Neural cell (in vitro differentiated cells): ENCODE measurements around the gene CERS2. TPM values are rescaled to one million over a fixed set of nuclear protein-coding genes. Genes with fewer than 3 reads are reported as not detected.
A peak's percentile ranks its signal among the peaks of the same experiment; 100 is the strongest.

Experiments used
- H2AFZ ChIP-seq: fragments of 200-600, 300-800 bp; sonication (generic), shearing (Covaris generic); 2 replicates; pipeline ENCODE4 v1.6.0; 2014; ENCODE audit warnings: low read depth, mild to moderate bottlenecking, antibody characterized with exemption, low read length, moderate library complexity
- H3F3A ChIP-seq: fragments of 200-600 bp; shearing (Covaris generic); 2 replicates; pipeline ENCODE4 v1.6.1; 2016; ENCODE audit warnings: mild to moderate bottlenecking, moderate library complexity, mixed read lengths, antibody characterized with exemption, low read length; ENCODE audit not compliant: insufficient read depth, poor library complexity, severe bottlenecking
- H3K27ac ChIP-seq: fragments of 200-600, 300-800 bp; sonication (generic), shearing (Covaris generic); 2 replicates; pipeline ENCODE4 v1.5.1; 2014; ENCODE audit warnings: mild to moderate bottlenecking, low read length, moderate library complexity
- H3K27me3 ChIP-seq: fragments of 300-800, 200-600 bp; sonication (generic), shearing (Covaris generic); 2 replicates; pipeline ENCODE4 v1.6.0; 2014; ENCODE audit warnings: mild to moderate bottlenecking, low read depth, low read length, moderate library complexity; ENCODE audit not compliant: insufficient read depth
- H3K36me3 ChIP-seq: fragments of 300-800, 200-600 bp; sonication (generic), shearing (Covaris generic); 2 replicates; pipeline ENCODE4 v1.5.1; 2014; ENCODE audit warnings: mild to moderate bottlenecking, antibody characterized with exemption, low read length, moderate library complexity; ENCODE audit not compliant: insufficient read depth
- H3K4me2 ChIP-seq: fragments of 300-800, 200-600 bp; sonication (generic), shearing (Covaris generic); 2 replicates; pipeline ENCODE4 v1.6.0; 2014; ENCODE audit warnings: mild to moderate bottlenecking, low read length
- H3K4me3 ChIP-seq: fragments of 300-800, 200-600 bp; sonication (generic), shearing (Covaris generic); 2 replicates; pipeline ENCODE4 v1.5.1; 2014; ENCODE audit warnings: mild to moderate bottlenecking, low read length, moderate library complexity
- H3K79me2 ChIP-seq: fragments of 200-600 bp; shearing (Covaris generic); replicated peaks from 2 replicates; pipeline ENCODE4 v1.6.0; 2014; ENCODE audit warnings: mild to moderate bottlenecking, low read length, moderate library complexity; ENCODE audit not compliant: insufficient read depth
- H3K9ac ChIP-seq: fragments of 300-800, 200-600 bp; sonication (generic), shearing (Covaris generic); 2 replicates; pipeline ENCODE4 v1.6.1; 2016; ENCODE audit warnings: mild to moderate bottlenecking, low read length, mixed read lengths
- H3K9me2 ChIP-seq: fragments of 200-600 bp; shearing (Covaris generic); 2 replicates; pipeline ENCODE4 v1.6.1; 2016; ENCODE audit warnings: mild to moderate bottlenecking, low read length, mixed read lengths; ENCODE audit not compliant: insufficient read depth
- H3K9me3 ChIP-seq: fragments of 200-600, 300-800 bp; sonication (generic), shearing (Covaris generic); 2 replicates; pipeline ENCODE4 v1.6.1; 2016; ENCODE audit warnings: mild to moderate bottlenecking, mixed run types, low read length, moderate library complexity, mixed read lengths
- H4K20me1 ChIP-seq: fragments of 200-600 bp; shearing (Covaris generic); 2 replicates; pipeline ENCODE4 v1.6.1; 2016; ENCODE audit warnings: mild to moderate bottlenecking, mixed run types; ENCODE audit not compliant: insufficient read depth
- CTCF ChIP-seq: fragments of 450-650 bp; IDR thresholded peaks from 2 replicates; pipeline ENCODE4 v1.5.1; 2014; ENCODE audit warnings: antibody characterized with exemption, mild to moderate bottlenecking, moderate library complexity; ENCODE audit not compliant: poor library complexity, severe bottlenecking
- EP300 ChIP-seq: fragments of 450-650 bp; conservative IDR thresholded peaks from 2 replicates; pipeline ENCODE4 v1.6.1; 2014; ENCODE audit warnings: antibody characterized with exemption, mild to moderate bottlenecking, moderate library complexity; ENCODE audit not compliant: poor library complexity, severe bottlenecking
- EZH2 ChIP-seq: fragments of 200-600, 300-800 bp; shearing (Covaris generic), sonication (generic); IDR thresholded peaks from 2 replicates; pipeline ENCODE4 v1.6.1; 2014; ENCODE audit warnings: antibody characterized with exemption, low read length, borderline replicate concordance, mild to moderate bottlenecking; ENCODE audit not compliant: insufficient read depth, poor library complexity, severe bottlenecking
- MXI1 ChIP-seq: fragments of 450-650 bp; conservative IDR thresholded peaks from 2 replicates; pipeline ENCODE4 v1.6.1; 2014; ENCODE audit warnings: antibody characterized with exemption, mild to moderate bottlenecking; ENCODE audit not compliant: poor library complexity, severe bottlenecking
- POLR2AphosphoS5 ChIP-seq: IDR thresholded peaks from 2 replicates; pipeline ENCODE4 v1.6.1; 2012
- RAD21 ChIP-seq: fragments of 450-650 bp; conservative IDR thresholded peaks from 2 replicates; pipeline ENCODE4 v1.6.1; 2014; ENCODE audit warnings: antibody characterized with exemption, mild to moderate bottlenecking, moderate library complexity
- SMC3 ChIP-seq: fragments of 450-650 bp; conservative IDR thresholded peaks from 2 replicates; pipeline ENCODE4 v1.6.1; 2014; ENCODE audit warnings: antibody characterized with exemption, mild to moderate bottlenecking, moderate library complexity; ENCODE audit not compliant: poor library complexity
- TAF1 ChIP-seq: IDR thresholded peaks from 2 replicates; pipeline ENCODE4 v1.6.1; 2012; ENCODE audit warnings: low read depth
- polyA plus RNA-seq: library from polyadenylated mRNA; depleted of rRNA; stranded (reverse); fragments of >200 nt; gene quantifications from 2 replicates; pipeline ENCODE4 v1.2.3, GENCODE V29; 2014
- TF ChIP-seq, protein P1 (sequence below): IDR thresholded peaks from 2 replicates; pipeline ENCODE4 v1.6.1; 2012; ENCODE audit warnings: borderline replicate concordance

The CERS2 gene
- polyA plus RNA-seq, 1 donor from 2014 or later = 39.1 TPM

GRCh38 chr1:150976401-150976821, 1.8 kb upstream of the CERS2 start:
- Histone ChIP-seq H3K27ac (no peak overlapping the region), H3K79me2 (peaks cover 37% of the 10 kb centered on the region), H4K20me1 (no peaks in the 10 kb centered on the region), H3K4me3 (no peak overlapping the region), H3K9ac (no peak overlapping the region), H3K9me2 (no peaks in the 10 kb centered on the region), H3F3A (no peaks in the 10 kb centered on the region), H3K9me3 (no peaks in the 10 kb centered on the region), H2AFZ (no peak overlapping the region), H3K27me3 (no peaks in the 10 kb centered on the region), H3K36me3 (no peaks in the 10 kb centered on the region), H3K4me2 (no peak overlapping the region)
- TF ChIP-seq EP300 (no peak), SMC3 (no peak), TAF1 (no peak), RAD21 (no peak), MXI1 (no peak), POLR2AphosphoS5 (no peak), EZH2 (no peak), CTCF (no peak)
- TF ChIP-seq, protein P1, sequence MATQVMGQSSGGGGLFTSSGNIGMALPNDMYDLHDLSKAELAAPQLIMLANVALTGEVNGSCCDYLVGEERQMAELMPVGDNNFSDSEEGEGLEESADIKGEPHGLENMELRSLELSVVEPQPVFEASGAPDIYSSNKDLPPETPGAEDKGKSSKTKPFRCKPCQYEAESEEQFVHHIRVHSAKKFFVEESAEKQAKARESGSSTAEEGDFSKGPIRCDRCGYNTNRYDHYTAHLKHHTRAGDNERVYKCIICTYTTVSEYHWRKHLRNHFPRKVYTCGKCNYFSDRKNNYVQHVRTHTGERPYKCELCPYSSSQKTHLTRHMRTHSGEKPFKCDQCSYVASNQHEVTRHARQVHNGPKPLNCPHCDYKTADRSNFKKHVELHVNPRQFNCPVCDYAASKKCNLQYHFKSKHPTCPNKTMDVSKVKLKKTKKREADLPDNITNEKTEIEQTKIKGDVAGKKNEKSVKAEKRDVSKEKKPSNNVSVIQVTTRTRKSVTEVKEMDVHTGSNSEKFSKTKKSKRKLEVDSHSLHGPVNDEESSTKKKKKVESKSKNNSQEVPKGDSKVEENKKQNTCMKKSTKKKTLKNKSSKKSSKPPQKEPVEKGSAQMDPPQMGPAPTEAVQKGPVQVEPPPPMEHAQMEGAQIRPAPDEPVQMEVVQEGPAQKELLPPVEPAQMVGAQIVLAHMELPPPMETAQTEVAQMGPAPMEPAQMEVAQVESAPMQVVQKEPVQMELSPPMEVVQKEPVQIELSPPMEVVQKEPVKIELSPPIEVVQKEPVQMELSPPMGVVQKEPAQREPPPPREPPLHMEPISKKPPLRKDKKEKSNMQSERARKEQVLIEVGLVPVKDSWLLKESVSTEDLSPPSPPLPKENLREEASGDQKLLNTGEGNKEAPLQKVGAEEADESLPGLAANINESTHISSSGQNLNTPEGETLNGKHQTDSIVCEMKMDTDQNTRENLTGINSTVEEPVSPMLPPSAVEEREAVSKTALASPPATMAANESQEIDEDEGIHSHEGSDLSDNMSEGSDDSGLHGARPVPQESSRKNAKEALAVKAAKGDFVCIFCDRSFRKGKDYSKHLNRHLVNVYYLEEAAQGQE = no peak

- H3F3A ChIP-seq = no peaks in the 10 kb centered on the region
- no peaks in the 10 kb centered on the region for H4K20me1 ChIP-seq
- peaks cover 49% of the 10 kb centered on the region for H3K79me2 ChIP-seq
- peak overlapping the region; percentile 90 for H3K9ac ChIP-seq
- peak overlapping the region; percentile 41 for H3K4me2 ChIP-seq
- peak overlapping the region; percentile 94 for H3K4me3 ChIP-seq
- TF ChIP-seq, protein P1 = peak; percentile 39
- no peak for TF ChIP-seq RAD21
- no peak for TF ChIP-seq POLR2AphosphoS5
- peak; percentile 65 for TF ChIP-seq MXI1
- H3K9me3 ChIP-seq = no peaks in the 10 kb centered on the region
- H3K9me2 ChIP-seq = no peaks in the 10 kb centered on the region
- H3K27me3 ChIP-seq = no peaks in the 10 kb centered on the region
- peak overlapping the region; percentile 73 for H3K27ac ChIP-seq
- H2AFZ ChIP-seq = peak overlapping the region; percentile 65
- no peaks in the 10 kb centered on the region for H3K36me3 ChIP-seq
Measured at GRCh38 chr1:150973836-150974579, 627 bp downstream of the CERS2 start.
